B cell (primary cell): ENCODE measurements around the gene AP3M1. TPM values are rescaled to one million over a fixed set of nuclear protein-coding genes. Genes with fewer than 3 reads are reported as not detected.

Source experiments
- ATAC-seq: fragments of 200-7000 bp; cut with Tn5 transposase; one replicate; pipeline ENCODE4 v1.10.0; 2021; ENCODE audit warnings: low read depth, mild to moderate bottlenecking, moderate number of reproducible peaks, moderate library complexity
- CTCF ChIA-PET: fragments of 350-600 bp; sonication (Branson Sonifier 250); formaldehyde crosslinking; loops from one replicate; lab custom pipeline; 2021; ENCODE audit warnings: antibody characterized with exemption, inconsistent platforms; lab: Charles Lee
- POLR2A ChIA-PET: fragments of 350-600 bp; sonication (Branson Sonifier 250); formaldehyde crosslinking; loops from one replicate; lab custom pipeline; 2021; ENCODE audit warnings: antibody characterized with exemption; lab: Charles Lee
- DNase-seq: peaks from one replicate; pipeline ENCODE4 v3.0.0; 2013
- H2AFZ ChIP-seq: 2 replicates; pipeline ENCODE4 v1.6.1; 2012; ENCODE audit warnings: mild to moderate bottlenecking, low read depth, low read length; ENCODE audit not compliant: insufficient read depth, poor library complexity, severe bottlenecking
- H3K27ac ChIP-seq, 2 donors: 1 replicate in 1 of 2; 2 replicates in 1 of 2; pipeline ENCODE4 v1.5.1; 2012 to 2013; ENCODE audit warnings: low read length in 2 of 2, mild to moderate bottlenecking in 2 of 2, moderate library complexity in 1 of 2
- H3K27me3 ChIP-seq, 4 experiments: fragments of 200-600 bp in 1 of 4; sonication (generic) in 1 of 4; replicated peaks in 1 of 4; 1 replicate in 2 of 4; 2 replicates in 2 of 4; pipeline versions ENCODE4 v1.6.1 to v1.7.0; 2013 to 2016; ENCODE audit warnings: low read length in 3 of 4, mild to moderate bottlenecking in 2 of 4, mixed read lengths in 1 of 4, moderate library complexity in 1 of 4; ENCODE audit not compliant: insufficient read depth in 4 of 4, control insufficient read depth in 3 of 4; ENCODE audit errors: control extremely low read depth in 1 of 4
- H3K36me3 ChIP-seq, 2 experiments: replicated peaks in 1 of 2; 1 replicate in 1 of 2; 2 replicates in 1 of 2; pipeline versions ENCODE4 v1.6.1 to v1.7.1; 2013; ENCODE audit warnings: low read length in 1 of 2; ENCODE audit not compliant: insufficient read depth in 2 of 2, control insufficient read depth in 1 of 2; ENCODE audit errors: control extremely low read depth in 1 of 2, extremely low read depth in 1 of 2
- H3K4me1 ChIP-seq, 2 donors: fragments of 200-600 bp in 1 of 2; sonication (generic) in 1 of 2; 1 replicate in 1 of 2; 2 replicates in 1 of 2; pipeline versions ENCODE4 v1.5.1 to v1.6.1; 2013 to 2017; ENCODE audit warnings: low read length in 2 of 2; ENCODE audit not compliant: control insufficient read depth in 2 of 2, insufficient read depth in 2 of 2
- H3K4me2 ChIP-seq: replicated peaks from 2 replicates; pipeline ENCODE3; 2012; ENCODE audit warnings: mild to moderate bottlenecking, low read depth, low read length; ENCODE audit not compliant: poor library complexity, severe bottlenecking
- H3K4me3 ChIP-seq, 5 experiments: fragments of 200-600 bp in 1 of 5; sonication (generic) in 1 of 5; 1 replicate in 3 of 5; 2 replicates in 2 of 5; pipeline versions ENCODE4 v1.5.1 to v1.7.0; 2011 to 2016; ENCODE audit warnings: low read length in 4 of 5, mild to moderate bottlenecking in 4 of 5, low read depth in 2 of 5, control low read depth in 1 of 5, moderate library complexity in 1 of 5; ENCODE audit not compliant: insufficient read depth in 1 of 5; ENCODE audit errors: control extremely low read depth in 1 of 5, extremely low read depth in 1 of 5
- H3K79me2 ChIP-seq: fragments of 200-600 bp; sonication (generic); one replicate; pipeline ENCODE4 v1.6.0; 2016; ENCODE audit warnings: low read length; ENCODE audit not compliant: control insufficient read depth, insufficient read depth
- H3K9ac ChIP-seq: fragments of 200-600 bp; sonication (generic); 2 replicates; pipeline ENCODE4 v1.6.1; 2017; ENCODE audit warnings: mild to moderate bottlenecking, low read length, moderate library complexity
- H3K9me3 ChIP-seq, 3 donors: one replicate each; pipeline versions ENCODE4 v1.6.1 to v1.7.1; 2013; ENCODE audit warnings: low read length in 2 of 3; ENCODE audit not compliant: control insufficient read depth in 2 of 3, insufficient read depth in 1 of 3; ENCODE audit errors: control extremely low read depth in 1 of 3
- H4K20me1 ChIP-seq: 2 replicates; pipeline ENCODE4 v1.6.0; 2012; ENCODE audit warnings: mild to moderate bottlenecking, low read length; ENCODE audit not compliant: insufficient read depth, control insufficient read depth, poor library complexity, severe bottlenecking
- H3K27ac Mint-ChIP-seq: one replicate; pipeline ENCODE4 v1.8.0; 2021; ENCODE audit warnings: mixed read lengths
- H3K27me3 Mint-ChIP-seq: one replicate; pipeline ENCODE4 v1.8.0; 2021; ENCODE audit warnings: mixed read lengths
- H3K4me1 Mint-ChIP-seq: one replicate; pipeline ENCODE4 v1.8.0; 2021; ENCODE audit warnings: mixed read lengths
- H3K4me3 Mint-ChIP-seq: one replicate; pipeline ENCODE4 v1.8.0; 2021; ENCODE audit warnings: mixed read lengths
- H3K9me3 Mint-ChIP-seq: one replicate; pipeline ENCODE4 v1.8.0; 2022; ENCODE audit warnings: mixed read lengths; ENCODE audit not compliant: insufficient read depth
- CTCF ChIP-seq: fragments of 200-600 bp; IDR thresholded peaks from one replicate; pipeline ENCODE4 v1.8.0; 2022; ENCODE audit warnings: antibody characterized with exemption, mild to moderate bottlenecking
- EZH2 ChIP-seq: IDR thresholded peaks from 2 replicates; pipeline ENCODE4 v1.6.1; 2012; ENCODE audit warnings: borderline replicate concordance, low read depth, mild to moderate bottlenecking, moderate library complexity, low read length; ENCODE audit not compliant: insufficient read depth, poor library complexity, severe bottlenecking
- WGBS: methylation state at CpG from one replicate; pipeline ENCODE4 v1.1.5; 2013; ENCODE audit warnings: missing lambda C conversion rate; ENCODE audit not compliant: insufficient coverage; 5-methylcytosine and 5-hydroxymethylcytosine counted together
- intact Hi-C: fragments of 100-400 bp; cut with micrococcal nuclease; formaldehyde crosslinking; loops from one replicate; pipeline ENCODE4 v1.10.0; 2022
- polyA plus RNA-seq: library from polyadenylated mRNA; depleted of rRNA; stranded (reverse); fragments of >200 nt; gene quantifications from 2 replicates; pipeline ENCODE4 v1.2.3, GENCODE V29; 2012
- total RNA-seq, 2 donors: library from RNA; stranded (reverse); fragments of 120-200 nt in 1 of 2; gene quantifications; 1 replicate in 1 of 2; 2 replicates in 1 of 2; pipeline versions ENCODE4 v1.2.3 to v1.2.4, GENCODE V29; 2013 to 2022

Gene AP3M1
- total and polyA plus RNA-seq, 2 donors (not counting 1 experiment from before 2014, with no cell fraction given): 21.6 to 50.4 TPM

GRCh38 chr10:74099836-74100235 lies 50.8 kb downstream of the AP3M1 start:
- no peaks in the 10 kb centered on the region for H3K9me3 Mint-ChIP-seq
- ATAC-seq: no peak
- H4K20me1 ChIP-seq: no peaks in the 10 kb centered on the region
- H3K27ac ChIP-seq: no peak overlapping the region
- H3K36me3 ChIP-seq: peaks cover 3 to 67% of the 10 kb centered on the region in 2 experiments
- H3K4me3 Mint-ChIP-seq: no peak overlapping the region
- H3K4me1 ChIP-seq: peaks cover 11 to 13% of the 10 kb centered on the region in 2 donors
- ChIA-PET CTCF (interaction anchor here (0.6 to 1.4 kb wide), 4 partner anchors 135 to 220 kb away, joined by 3 to 7 read pairs (median 4); no protein-coding TSS in a partner anchor), POLR2A (no interaction called here)
- no peaks in the 10 kb centered on the region for H3K79me2 ChIP-seq
- no peak for DNase-seq
- TF ChIP-seq CTCF (no peak), EZH2 (no peak)
- 100% methylated on average over 1 of the region's 3 CpGs for WGBS
- peaks cover 21% of the 10 kb centered on the region for H3K4me1 Mint-ChIP-seq
- H2AFZ ChIP-seq: no peak overlapping the region
- H3K4me3 ChIP-seq: no peak overlapping the region
- H3K27me3 ChIP-seq: no peaks in the 10 kb centered on the region
- no peaks in the 10 kb centered on the region for H3K9me3 ChIP-seq
- H3K4me2 ChIP-seq: no peak overlapping the region
- H3K27me3 Mint-ChIP-seq: no peaks in the 10 kb centered on the region
- H3K27ac Mint-ChIP-seq: no peak overlapping the region
- no peak overlapping the region for H3K9ac ChIP-seq
- intact Hi-C loops: no loop called here

GRCh38 chr10:74099420-74099819 lies 51.2 kb downstream of the AP3M1 start:
- no peak overlapping the region for H3K27ac Mint-ChIP-seq
- H3K27ac ChIP-seq: no peak overlapping the region
- H3K9me3 ChIP-seq: no peaks in the 10 kb centered on the region
- intact Hi-C loops: no loop called here
- 95% methylated on average over 2 of the region's 3 CpGs for WGBS
- DNase-seq: no peak
- TF ChIP-seq CTCF: no peak
- no peak for TF ChIP-seq EZH2
- no peaks in the 10 kb centered on the region for H3K9me3 Mint-ChIP-seq
- CTCF ChIA-PET: interaction anchor here (0.6 to 1.4 kb wide), 5 partner anchors 135 to 220 kb away, joined by 3 to 7 read pairs (median 4); no protein-coding TSS in a partner anchor
- H3K27me3 Mint-ChIP-seq: no peaks in the 10 kb centered on the region
- POLR2A ChIA-PET: no interaction called here
- no peak overlapping the region for H3K4me3 ChIP-seq
- H3K4me1 ChIP-seq: peaks cover 11 to 13% of the 10 kb centered on the region in 2 donors
- no peaks in the 10 kb centered on the region for H3K79me2 ChIP-seq
- no peak overlapping the region for H2AFZ ChIP-seq
- no peak overlapping the region for H3K4me2 ChIP-seq
- no peak overlapping the region for H3K9ac ChIP-seq
- H3K27me3 ChIP-seq: no peaks in the 10 kb centered on the region
- no peak overlapping the region for H3K4me3 Mint-ChIP-seq
- H3K4me1 Mint-ChIP-seq: peaks cover 21% of the 10 kb centered on the region
- no peak for ATAC-seq
- peaks cover 4 to 63% of the 10 kb centered on the region in 2 experiments for H3K36me3 ChIP-seq
- H4K20me1 ChIP-seq: no peaks in the 10 kb centered on the region
